Right hindlimb (tissue), 1 donor: Measurements from ENCODE around the gene PDE11A.

Source experiments
- DNase-seq: peaks from one replicate; pipeline ENCODE4 v3.0.0-alpha.2; 2018

PDE11A gene

DNA sequence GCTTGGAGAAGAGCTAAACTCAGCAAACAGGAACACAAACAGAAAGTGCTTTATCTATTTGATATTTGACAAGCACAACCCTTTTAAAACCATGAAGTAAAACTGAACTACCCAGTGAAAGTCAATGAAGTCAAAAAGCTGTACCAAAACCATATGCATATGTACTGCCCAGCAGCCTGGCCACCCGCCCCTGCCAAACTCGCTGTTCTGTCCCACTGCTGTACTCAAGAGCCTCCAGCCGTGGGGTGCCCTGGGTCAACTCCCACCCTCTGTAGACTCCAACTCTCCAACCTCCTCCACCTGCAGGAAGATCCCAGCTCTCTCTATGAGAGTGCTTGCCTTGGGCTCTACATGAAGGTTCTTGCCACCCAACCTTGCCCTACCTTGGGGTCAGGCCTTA lies 411.8 kb downstream of the PDE11A start:
- no peak for DNase-seq

DNA sequence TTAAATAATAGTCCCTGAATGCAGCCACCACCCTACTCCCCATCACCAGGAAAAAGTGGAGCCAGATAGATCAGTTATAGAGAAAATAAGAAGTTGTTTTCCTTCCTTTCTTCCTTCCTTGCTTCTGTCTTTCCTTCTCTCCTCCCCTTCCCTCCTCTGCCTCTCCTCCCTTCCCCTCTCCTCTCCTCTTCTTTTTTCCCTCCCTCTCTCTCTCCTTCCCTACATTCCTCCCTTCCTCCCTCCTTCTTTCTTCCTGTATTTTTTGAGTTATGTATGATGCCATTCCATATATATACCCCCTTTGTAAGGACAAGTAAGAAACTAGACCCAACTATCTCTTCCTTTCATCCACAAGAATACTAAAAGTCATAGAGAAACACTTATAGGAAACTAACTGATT lies 414.3 kb downstream of the PDE11A start:
- no peak for DNase-seq

DNA sequence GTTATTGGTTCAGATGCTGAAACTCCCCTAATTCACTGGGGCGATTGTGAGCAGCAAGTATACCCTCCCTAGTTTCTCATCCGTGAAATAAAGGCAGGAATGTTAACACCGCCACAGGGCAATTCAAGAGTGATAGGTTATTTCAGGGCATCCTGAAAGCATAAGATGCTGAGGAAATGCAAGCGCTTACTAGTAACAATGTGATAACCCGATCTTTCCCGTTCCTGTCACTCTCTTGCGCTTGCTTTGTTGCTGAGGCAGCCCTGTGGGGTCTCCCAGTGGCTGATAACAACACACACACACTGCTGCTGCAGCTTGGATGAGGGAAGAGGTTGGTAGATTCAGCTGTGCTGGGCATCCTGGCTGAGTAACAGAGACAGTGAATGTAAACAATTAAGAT lies 420.7 kb downstream of the PDE11A start:
- DNase-seq = no peak

DNA sequence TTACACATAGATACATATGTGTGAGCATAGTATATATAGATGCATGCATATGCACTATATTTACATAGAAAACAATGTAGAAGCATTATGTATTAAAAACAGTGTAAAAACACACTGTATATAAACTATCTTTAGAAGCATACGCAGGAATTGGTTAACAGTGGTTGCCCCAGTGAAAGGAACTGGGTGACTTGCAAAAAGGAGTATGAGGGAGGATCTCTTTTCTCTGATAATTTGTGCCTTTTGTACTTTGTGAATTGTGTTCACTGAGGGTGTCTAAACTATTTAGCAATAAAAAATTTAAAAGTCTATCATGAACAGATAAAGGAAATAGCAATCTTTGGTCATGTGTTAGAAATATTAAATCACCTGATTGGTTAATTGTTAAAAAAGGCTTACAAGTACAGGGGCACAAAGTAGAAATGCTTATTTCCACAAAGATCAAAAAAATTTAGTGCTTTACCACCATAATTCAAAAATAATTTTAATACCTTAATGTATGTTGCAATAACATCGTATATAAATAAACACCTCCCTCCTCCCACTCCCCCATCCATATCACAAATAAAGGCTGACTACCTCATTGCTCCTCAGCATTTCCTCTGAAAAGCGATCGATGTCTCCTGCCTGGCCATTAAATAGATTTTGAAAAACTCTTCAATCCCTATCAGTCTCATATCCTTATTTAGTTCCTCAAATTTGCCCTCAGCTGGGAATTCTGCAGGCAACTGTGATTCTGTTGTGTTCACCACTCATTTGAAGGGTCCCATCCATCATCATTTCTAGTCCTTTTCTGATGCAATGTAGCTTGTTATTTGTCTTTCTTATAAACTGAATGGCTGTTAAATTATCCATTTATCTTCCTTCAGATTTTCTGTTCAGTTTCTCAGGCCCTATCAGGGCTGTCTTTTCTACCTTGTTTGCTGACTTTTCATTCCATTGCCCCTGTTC lies 422.7 kb downstream of the PDE11A start:
- no peak for DNase-seq

DNA sequence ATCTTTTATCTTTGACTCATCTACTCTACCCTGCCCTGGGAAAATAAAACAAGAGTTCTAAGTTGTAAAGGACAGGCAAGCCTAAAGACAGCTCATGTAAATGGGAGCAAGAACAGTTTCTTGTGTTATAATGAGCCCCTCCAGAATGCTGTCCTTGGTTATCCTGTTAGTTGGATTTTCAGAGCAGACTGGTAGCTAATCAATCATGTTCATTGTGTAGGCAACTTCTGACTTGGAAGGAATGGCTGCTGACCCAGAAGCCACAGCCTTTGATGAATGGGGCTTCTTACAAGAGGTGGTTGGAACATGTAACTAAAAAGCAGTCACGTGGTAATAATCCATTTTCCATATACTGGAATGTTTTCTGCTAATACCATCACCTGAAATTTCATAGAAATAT lies 425.8 kb downstream of the PDE11A start:
- DNase-seq = no peak

DNA sequence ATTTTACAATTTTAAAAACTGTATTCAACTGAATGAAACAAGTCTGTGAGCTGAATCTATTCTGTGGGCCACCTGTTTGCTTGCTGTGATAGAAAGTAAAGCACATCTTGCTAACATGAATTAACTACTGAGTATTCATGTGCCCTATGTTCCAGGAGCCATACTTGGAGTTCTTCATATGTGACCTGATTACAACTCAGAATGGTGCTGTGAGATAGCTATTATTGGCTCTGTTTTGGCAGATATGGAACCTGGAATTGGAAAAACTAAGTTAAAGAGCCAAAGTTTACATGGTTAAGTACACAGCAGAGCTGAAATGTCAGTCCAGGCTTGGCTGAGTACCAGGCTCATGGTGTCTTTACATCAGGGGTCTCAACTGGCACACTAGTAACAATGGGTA lies 426.3 kb downstream of the PDE11A start:
- DNase-seq = no peak

DNA sequence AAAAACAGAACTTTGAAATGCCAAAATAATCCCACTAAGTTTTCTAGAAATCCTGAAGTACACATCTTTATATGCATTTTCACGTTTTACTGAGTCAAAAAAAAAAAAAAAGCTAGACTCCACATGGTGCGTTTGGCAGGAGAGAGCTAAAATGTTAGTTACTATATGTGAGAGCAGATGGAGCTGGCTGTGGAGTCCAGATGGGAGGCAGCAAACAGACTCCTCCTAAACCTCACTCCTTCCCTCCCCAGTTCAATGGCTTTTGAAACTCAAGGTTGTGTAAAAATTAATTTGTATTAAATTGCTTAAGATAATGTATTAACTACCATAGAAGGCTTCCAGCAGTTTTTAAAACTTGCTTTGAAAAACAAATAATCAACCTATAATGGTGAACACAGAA lies 431.2 kb downstream of the PDE11A start:
- peak; percentile 30 for DNase-seq

DNA sequence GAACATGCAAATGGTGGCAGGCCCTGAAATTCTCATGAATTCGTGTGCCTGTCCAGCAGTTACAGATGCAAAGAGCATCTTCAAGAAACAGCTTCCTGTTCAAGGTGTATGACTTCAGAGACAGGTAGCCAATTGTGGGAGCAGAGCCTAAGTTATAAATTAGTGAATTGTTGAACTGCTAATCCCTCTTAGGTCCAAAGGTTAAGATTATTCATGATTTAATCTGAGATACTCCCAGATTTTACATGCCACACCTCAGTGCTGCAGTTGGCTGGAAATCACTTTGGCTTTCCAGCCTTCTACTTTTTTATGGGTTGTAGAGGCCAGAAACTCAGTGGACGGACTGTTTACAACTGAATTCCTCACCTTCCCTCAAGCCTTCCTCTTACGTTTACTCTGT lies 432.2 kb downstream of the PDE11A start:
- no peak for DNase-seq

DNA sequence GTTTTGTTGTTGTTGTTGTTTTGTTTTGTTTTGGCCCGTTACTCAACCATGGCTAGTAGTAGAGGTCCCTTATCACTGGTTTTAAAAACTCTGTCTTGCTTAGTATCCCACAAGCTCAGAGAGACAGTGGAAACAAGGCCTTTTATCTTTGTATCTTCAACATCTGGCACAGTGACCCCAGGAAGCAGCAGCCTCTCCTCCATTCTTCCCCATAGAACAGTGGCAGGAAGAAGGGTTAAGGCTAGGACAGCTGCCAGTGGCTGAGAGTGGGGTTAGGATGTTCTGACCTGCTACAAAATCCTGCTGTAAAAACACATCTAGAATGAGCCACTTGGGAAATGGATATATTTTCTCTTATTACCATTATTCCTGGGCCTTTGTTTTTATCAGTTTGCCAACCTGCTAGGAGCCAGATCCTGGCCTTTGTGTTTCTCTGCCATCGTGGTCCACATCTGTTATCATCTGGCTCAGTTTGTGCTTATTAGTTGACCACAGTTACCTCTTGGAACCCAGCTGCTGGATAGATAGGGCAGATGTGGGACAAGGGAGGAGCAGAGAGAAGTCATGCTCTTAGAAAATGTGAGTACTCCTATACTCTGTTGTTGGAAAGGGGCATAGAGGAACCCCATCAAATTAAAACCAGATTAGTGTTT lies 433.2 kb downstream of the PDE11A start:
- no peak for DNase-seq

DNA sequence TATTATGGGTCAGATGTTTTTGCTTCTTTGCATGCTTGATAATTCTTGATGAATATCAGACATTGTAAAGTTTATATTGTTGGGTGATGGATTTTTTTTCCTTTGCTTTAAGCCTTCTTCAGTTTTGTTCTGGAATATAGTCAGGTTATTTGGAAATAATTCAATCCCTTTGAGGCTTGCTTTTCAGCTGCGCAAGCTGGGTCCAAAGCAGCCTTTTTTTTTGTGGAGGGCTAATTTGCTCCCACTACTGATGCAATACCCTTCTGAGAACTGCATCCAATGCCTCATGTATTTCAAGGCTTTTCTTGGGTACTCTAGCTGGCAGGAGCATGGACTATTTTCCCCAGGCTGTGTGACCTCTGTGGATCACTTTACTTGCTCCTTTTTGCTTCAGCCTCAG lies 434.1 kb downstream of the PDE11A start:
- DNase-seq = no peak

DNA sequence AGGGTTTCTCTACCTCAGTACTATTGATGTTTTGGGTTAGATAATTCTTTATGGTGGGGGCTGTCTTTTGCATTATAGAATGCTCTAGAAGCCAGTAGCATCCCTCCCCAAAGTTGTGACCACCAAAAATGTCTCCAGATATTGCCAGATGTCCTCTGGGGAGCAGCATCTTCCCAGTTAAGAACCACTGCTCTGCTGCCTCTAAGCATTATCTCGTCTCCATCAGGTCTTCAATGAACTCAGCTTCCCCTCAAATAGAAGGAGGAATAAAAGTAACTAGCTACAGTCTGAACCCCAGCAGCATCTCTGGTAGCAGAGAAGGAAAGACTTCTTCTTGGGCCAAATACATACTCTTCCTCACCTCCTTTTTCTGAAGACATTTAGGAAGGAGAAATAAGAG lies 435.9 kb downstream of the PDE11A start:
- DNase-seq = no peak

DNA sequence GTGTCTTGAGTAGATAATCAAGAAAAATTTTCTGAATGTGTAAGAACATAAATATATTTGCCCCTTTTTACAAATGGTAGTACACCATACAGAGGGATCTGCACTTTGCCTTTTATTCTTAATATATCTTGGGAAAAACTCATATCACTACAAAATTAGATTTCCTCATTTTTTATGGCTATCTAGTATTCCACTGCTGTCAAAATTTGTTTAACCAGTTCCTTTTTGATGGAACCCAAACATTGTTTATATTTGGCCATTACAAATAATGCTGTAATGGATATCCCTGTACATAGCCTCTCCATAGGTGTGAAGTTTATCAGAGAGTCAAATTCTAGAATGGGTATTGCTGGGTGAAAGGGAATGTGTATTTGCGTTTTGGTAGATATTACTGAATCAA lies 436.9 kb downstream of the PDE11A start:
- no peak for DNase-seq

DNA sequence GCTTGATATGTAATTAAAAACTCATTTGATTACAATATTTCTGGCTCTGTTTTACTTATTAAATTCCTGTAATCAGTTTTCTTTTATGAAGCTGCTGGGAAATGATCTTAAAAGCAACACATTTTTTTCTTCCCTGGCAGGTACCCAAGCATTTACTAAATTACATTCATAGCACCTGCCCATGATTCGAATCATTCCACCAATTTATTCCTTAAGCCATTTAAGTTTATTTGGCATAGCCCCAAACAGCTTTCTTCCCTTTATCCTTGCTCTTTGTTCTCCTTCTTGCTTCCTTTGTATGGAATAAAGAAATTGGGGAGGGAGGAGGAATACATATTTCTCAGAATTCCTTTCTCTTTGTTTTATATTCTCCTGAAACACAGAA lies 438.7 kb downstream of the PDE11A start:
- no peak for DNase-seq

DNA sequence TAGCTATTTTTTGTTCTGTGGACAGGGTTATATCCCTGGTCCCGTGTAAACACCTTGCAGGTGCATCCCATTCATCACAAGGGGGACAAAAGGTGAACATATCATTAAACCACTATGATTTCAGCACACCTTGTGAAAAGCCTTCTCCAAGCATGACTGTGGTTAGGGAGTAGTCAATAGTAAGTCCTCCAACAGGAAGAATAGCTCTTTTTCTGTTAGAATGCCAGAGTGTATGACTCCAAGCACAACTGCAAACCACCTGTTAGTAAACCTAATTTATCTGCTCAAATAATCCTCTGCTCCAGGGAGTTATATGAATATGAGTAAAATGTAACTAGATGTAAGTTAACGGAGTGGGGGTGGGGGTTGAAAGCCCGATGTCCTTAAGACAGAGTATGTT lies 439.5 kb downstream of the PDE11A start:
- no peak for DNase-seq

DNA sequence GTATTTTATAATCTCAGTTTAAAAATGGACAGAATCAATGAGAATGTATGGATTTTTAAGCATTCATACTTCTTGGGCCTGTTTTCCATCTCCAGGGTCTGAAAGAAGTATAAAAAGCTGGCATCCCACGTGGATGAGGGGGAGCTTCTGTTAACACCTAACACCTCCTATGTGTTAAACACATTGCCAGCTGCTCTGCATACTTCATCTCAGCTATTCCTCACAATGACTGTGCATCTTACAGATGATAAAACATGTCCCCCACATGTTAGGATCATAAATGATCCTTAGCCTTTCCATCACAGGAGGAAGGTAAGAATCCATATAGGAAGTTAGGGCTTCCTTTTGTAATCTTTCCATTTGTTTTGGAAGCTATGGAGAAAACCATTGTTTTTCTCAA lies 440.9 kb downstream of the PDE11A start:
- no peak for DNase-seq

DNA sequence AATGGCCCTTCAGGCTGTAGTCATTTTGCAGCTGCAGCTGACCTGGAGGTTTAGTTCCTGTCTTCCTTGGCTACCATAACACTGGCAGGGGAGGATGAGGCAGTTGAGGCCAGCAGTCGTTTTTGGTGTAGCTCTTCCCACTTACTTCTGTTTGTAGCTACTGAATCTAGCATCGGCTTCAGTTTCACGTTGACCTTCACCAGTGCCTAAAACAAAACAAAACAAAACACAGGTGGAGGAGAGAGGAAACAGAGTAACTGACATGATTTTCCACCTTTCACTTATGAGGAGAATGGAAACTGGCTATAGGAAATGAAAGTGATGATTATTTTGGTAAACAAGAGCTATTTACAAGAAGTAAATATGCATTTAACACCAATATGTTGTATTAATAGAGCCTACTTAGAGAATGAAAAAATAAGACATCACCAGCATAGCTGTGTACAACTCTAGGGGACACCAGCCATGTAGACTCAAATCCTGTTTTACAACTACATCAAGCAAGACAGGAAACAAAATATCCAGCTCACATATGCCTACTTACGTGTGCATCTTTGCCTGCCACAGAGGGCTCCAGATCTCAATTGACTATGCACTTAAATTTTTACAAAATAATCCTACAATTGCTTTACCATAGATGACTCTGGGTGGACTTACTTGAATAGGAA lies 443.1 kb downstream of the PDE11A start:
- DNase-seq = no peak

DNA sequence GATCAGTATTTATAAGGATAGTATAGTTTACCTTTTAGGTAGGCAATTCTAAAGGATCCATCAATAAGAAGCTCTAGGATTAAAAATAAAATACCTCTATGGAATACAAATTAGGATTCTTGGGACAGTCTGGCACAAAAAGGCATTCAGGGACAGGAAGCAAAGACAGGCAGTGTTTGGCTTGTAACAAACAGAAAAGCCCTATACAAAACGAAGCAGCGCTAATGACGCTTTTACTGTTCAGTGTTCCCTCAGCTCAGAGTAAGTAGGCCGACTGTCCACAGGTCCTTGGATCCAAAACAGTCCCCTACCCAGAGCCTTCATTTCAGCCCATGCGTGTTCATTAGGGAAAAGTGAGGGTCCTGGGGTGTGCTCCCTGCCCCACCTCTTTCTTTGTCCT lies 443.7 kb downstream of the PDE11A start:
- no peak for DNase-seq

DNA sequence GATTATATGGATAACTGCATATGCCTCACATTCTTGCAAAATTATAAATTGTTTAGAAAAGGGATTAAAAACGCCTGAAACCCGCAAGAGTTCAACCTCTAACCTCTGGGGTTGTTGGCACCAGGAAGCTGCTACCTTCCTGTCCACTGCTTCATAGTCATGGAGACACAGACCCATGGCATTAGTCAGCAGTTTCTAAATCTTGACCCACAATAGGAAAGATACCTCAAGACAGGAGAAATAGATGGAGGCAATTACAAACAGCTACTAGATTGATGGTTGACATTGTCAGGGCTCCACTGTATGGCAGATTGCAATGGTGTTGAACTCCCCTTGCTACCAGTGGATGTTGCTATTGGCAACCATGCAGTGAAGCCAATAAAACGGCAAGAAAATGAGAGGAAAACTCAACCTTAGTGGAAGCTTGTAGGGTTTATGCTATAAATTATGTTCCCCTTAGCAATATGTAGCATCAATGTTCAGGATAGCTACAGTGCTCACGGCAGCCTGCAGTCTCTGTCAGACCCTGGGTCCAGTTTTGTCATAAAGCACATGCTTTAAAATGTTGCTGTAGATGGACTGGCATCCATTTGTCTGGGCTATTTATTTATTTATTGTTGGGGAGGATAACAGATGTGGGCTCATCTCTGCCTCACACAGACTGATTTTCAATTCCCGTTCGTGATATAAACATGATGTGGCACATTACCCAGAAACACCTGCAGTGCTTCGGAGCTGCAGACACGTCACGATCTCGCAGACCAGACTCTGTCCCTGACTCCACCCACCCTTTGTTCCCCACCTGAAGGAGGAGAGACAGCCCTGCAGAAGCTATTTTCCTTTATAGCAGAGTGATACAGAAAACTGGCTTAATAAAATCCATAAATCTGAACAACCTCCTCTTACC lies 446.6 kb downstream of the PDE11A start:
- no peak for DNase-seq

DNA sequence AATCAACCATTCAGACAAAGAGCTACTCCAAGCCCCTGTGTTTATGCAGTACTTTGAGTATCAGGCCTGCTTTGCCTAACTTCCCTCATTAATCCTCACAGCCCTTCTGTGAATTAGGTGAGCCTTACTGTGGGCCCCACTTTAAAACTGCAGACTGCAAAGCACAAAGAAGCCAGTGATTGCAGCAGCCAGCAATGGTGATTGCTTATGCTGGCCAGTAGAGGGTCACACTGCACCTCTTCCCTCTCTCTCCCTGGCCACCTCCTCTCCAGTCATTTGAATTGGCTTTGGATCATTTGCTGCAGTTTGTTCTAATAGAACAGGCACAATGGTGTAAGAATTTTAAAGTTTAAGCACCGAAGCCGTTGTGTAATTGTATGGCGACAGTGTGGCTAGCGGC lies 450.1 kb downstream of the PDE11A start:
- DNase-seq = no peak

DNA sequence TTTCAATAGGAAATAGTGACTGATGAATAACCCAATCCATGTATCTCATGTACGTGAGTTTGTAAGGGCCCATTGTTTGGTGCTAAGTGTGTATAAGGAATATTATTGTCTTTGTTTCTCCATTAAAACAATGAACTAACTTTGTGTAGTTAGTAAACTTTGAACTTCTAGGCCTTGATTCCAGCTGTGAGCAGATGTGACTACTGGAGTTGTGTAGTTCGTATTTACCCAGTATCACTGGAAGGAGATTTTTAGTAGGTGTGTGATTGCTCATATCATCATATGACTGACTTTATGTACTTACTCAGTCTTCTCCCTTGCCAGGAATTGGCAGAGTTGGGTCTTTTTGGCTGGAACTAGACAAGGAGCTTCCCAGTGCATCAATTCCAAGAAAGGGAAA lies 452.6 kb downstream of the PDE11A start:
- no peak for DNase-seq

DNA sequence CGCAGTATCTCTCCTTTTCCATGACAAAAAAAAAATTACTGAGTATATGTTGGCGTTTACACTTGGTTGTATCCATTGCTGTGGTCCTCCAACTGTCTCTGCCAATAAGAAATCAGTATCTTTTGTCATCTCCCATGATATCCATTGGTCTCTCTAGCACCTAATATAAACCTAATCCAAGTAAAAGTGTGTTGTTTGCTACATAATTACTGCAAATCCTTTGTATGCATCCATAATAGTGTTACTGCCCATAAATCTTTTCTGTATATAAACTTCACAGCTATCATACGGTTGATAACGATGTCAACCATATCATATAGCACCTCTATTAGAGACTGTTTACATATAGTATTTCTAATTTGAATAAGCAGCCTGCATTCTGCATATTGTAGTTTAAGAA lies 453.1 kb downstream of the PDE11A start:
- no peak for DNase-seq
